H9 (cell line): Measurements from ENCODE around the gene NFKB2. TPM values are rescaled to one million over a fixed set of nuclear protein-coding genes. Genes with fewer than 3 reads are reported as not detected.

ENCODE experiments used
- DNase-seq: peaks from one replicate; pipeline ENCODE4 v3.0.0-alpha.2; 2017
- H2AFZ ChIP-seq: one replicate; pipeline ENCODE4 v1.6.1; 2013; ENCODE audit warnings: mild to moderate bottlenecking, low read length, control low read depth, moderate library complexity
- H2AK5ac ChIP-seq: 2 replicates; pipeline ENCODE4 v1.6.1; 2013; ENCODE audit warnings: low read length, control low read depth, mixed read lengths; ENCODE audit not compliant: insufficient read length
- H2BK120ac ChIP-seq: one replicate; pipeline ENCODE4 v1.6.1; 2013; ENCODE audit warnings: low read depth, mild to moderate bottlenecking, low read length, control low read depth, inconsistent platforms; ENCODE audit not compliant: poor library complexity, severe bottlenecking
- H2BK12ac ChIP-seq: 2 replicates; pipeline ENCODE4 v1.6.1; 2013; ENCODE audit warnings: low read length, control low read depth, mixed read lengths, low read depth; ENCODE audit not compliant: insufficient read length
- H2BK15ac ChIP-seq: 2 replicates; pipeline ENCODE4 v1.6.1; 2013; ENCODE audit warnings: low read depth, low read length, control low read depth
- H2BK20ac ChIP-seq: one replicate; pipeline ENCODE4 v1.6.1; 2013; ENCODE audit warnings: low read depth, mild to moderate bottlenecking, low read length, control low read depth, inconsistent platforms; ENCODE audit not compliant: poor library complexity, severe bottlenecking
- H2BK5ac ChIP-seq: 2 replicates; pipeline ENCODE4 v1.6.1; 2013; ENCODE audit warnings: low read length, control low read depth, mixed read lengths; ENCODE audit not compliant: insufficient read length
- H3K14ac ChIP-seq: 2 replicates; pipeline ENCODE4 v1.6.1; 2013; ENCODE audit warnings: low read length, control low read depth; ENCODE audit not compliant: insufficient read depth
- H3K18ac ChIP-seq: 2 replicates; pipeline ENCODE4 v1.6.1; 2013; ENCODE audit warnings: low read depth, mild to moderate bottlenecking, mixed read lengths, low read length, control low read depth; ENCODE audit not compliant: insufficient read length
- H3K23ac ChIP-seq: 2 replicates; pipeline ENCODE4 v1.6.1; 2013; ENCODE audit warnings: low read length, control low read depth, mixed read lengths, low read depth; ENCODE audit not compliant: insufficient read length
- H3K23me2 ChIP-seq: 2 replicates; pipeline ENCODE4 v1.6.1; 2013; ENCODE audit warnings: low read depth, mild to moderate bottlenecking, mixed read lengths, low read length, control low read depth; ENCODE audit not compliant: insufficient read length, poor library complexity, severe bottlenecking
- H3K27ac ChIP-seq: 2 replicates; pipeline ENCODE4 v1.5.1; 2013; ENCODE audit warnings: low read length, control low read depth, mixed read lengths, low read depth; ENCODE audit not compliant: insufficient read length
- H3K27me3 ChIP-seq: 2 replicates; pipeline ENCODE4 v1.6.1; 2013; ENCODE audit warnings: low read length, control low read depth, inconsistent platforms; ENCODE audit not compliant: insufficient read depth
- H3K4ac ChIP-seq: 2 replicates; pipeline ENCODE4 v1.6.1; 2013; ENCODE audit warnings: low read depth, mild to moderate bottlenecking, control low read depth, inconsistent platforms, low read length, moderate library complexity
- H3K4me1 ChIP-seq: 2 replicates; pipeline ENCODE4 v1.6.1; 2013; ENCODE audit warnings: low read length, control low read depth, inconsistent platforms; ENCODE audit not compliant: insufficient read depth
- H3K4me2 ChIP-seq: 2 replicates; pipeline ENCODE4 v1.6.1; 2013; ENCODE audit warnings: low read length, control low read depth, mixed read lengths; ENCODE audit not compliant: insufficient read length, insufficient read depth
- H3K56ac ChIP-seq: 2 replicates; pipeline ENCODE4 v1.6.1; 2013; ENCODE audit warnings: low read depth, mild to moderate bottlenecking, mixed read lengths, low read length, control low read depth; ENCODE audit not compliant: insufficient read length
- H3K79me1 ChIP-seq: 2 replicates; pipeline ENCODE4 v1.6.1; 2013; ENCODE audit warnings: low read depth, mild to moderate bottlenecking, moderate library complexity, low read length, control low read depth, inconsistent platforms; ENCODE audit not compliant: insufficient read depth, poor library complexity, severe bottlenecking
- H3K79me2 ChIP-seq: 2 replicates; pipeline ENCODE4 v1.6.1; 2013; ENCODE audit warnings: low read length, control low read depth, inconsistent platforms; ENCODE audit not compliant: insufficient read depth
- H3K9ac ChIP-seq: 2 replicates; pipeline ENCODE4 v1.6.1; 2013; ENCODE audit warnings: low read length, control low read depth, mixed read lengths; ENCODE audit not compliant: insufficient read length; ENCODE audit errors: extremely low read depth
- H3K9me3 ChIP-seq: one replicate; pipeline ENCODE4 v1.6.1; 2013; ENCODE audit warnings: low read depth, low read length, inconsistent platforms; ENCODE audit not compliant: control insufficient read depth
- H3T11ph ChIP-seq: one replicate; pipeline ENCODE4 v1.6.1; 2013; ENCODE audit warnings: mild to moderate bottlenecking, low read length, control low read depth, inconsistent platforms
- H4K20me1 ChIP-seq: one replicate; pipeline ENCODE4 v1.6.1; 2013; ENCODE audit not compliant: control insufficient read depth, insufficient read length, insufficient read depth
- H4K5ac ChIP-seq: 2 replicates; pipeline ENCODE4 v1.6.1; 2013; ENCODE audit warnings: low read depth, mild to moderate bottlenecking, mixed read lengths, low read length, control low read depth; ENCODE audit not compliant: insufficient read length
- H4K8ac ChIP-seq: replicated peaks from 2 replicates; pipeline ENCODE4 v1.6.1; 2013; ENCODE audit warnings: low read length, control low read depth, mixed read lengths, low read depth; ENCODE audit not compliant: insufficient read length
- H4K91ac ChIP-seq: 2 replicates; pipeline ENCODE4 v1.6.1; 2013; ENCODE audit warnings: low read depth, mild to moderate bottlenecking, moderate library complexity, mixed read lengths, low read length, control low read depth; ENCODE audit not compliant: insufficient read length
- H3K27ac Mint-ChIP-seq, 3 experiments: 2 replicates in 2 of 3; 3 replicates in 1 of 3; pipeline ENCODE4 v1.8.0; 2020 to 2021; ENCODE audit warnings: mixed read lengths in 3 of 3, mild to moderate bottlenecking in 1 of 3, moderate library complexity in 1 of 3
- H3K27me3 Mint-ChIP-seq: 2 replicates; pipeline ENCODE4 v1.8.0; 2021; ENCODE audit warnings: low read depth, mild to moderate bottlenecking, moderate library complexity, mixed read lengths
- H3K36me3 Mint-ChIP-seq, 3 experiments: 2 replicates in 2 of 3; 3 replicates in 1 of 3; pipeline ENCODE4 v1.8.0; 2020 to 2021; ENCODE audit warnings: low read depth in 3 of 3, mixed read lengths in 3 of 3; ENCODE audit not compliant: insufficient read depth in 1 of 3
- H3K4me1 Mint-ChIP-seq, 2 experiments: 2 replicates each; pipeline ENCODE4 v1.8.0; 2020; ENCODE audit warnings: mixed read lengths in 2 of 2
- H3K4me3 Mint-ChIP-seq, 2 experiments: 2 replicates in 1 of 2; 3 replicates in 1 of 2; pipeline ENCODE4 v1.8.0; 2020 to 2021; ENCODE audit warnings: mild to moderate bottlenecking in 2 of 2, mixed read lengths in 2 of 2, moderate library complexity in 1 of 2
- H3K9me3 Mint-ChIP-seq, 2 experiments: 2 replicates in 1 of 2; 3 replicates in 1 of 2; pipeline ENCODE4 v1.8.0; 2020; ENCODE audit warnings: mild to moderate bottlenecking in 2 of 2, mixed read lengths in 2 of 2, moderate library complexity in 1 of 2
- WGBS: extraction: QIAGEN DNeasy Blood & Tissue Kit; methylation state at CpG from one replicate; pipeline ENCODE4 v1.1.7; 2013; ENCODE audit warnings: missing lambda C conversion rate, low lambda C conversion rate, mixed read lengths; ENCODE audit not compliant: insufficient read length; ENCODE audit errors: extremely low coverage; 5-methylcytosine and 5-hydroxymethylcytosine counted together
- total RNA-seq: library from RNA; stranded (reverse); gene quantifications from 2 replicates; pipeline ENCODE4 v1.2.1, GENCODE V29; 2021
- TF ChIP-seq, protein P1 (sequence below): fragments of 200-600 bp; sonication (generic); conservative IDR thresholded peaks from 3 replicates; pipeline ENCODE4 v1.8.0; 2021; ENCODE audit warnings: antibody characterized with exemption, mild to moderate bottlenecking

NFKB2 gene
- total RNA-seq, 1 experiment from 2014 or later: 23.7 TPM

DNA sequence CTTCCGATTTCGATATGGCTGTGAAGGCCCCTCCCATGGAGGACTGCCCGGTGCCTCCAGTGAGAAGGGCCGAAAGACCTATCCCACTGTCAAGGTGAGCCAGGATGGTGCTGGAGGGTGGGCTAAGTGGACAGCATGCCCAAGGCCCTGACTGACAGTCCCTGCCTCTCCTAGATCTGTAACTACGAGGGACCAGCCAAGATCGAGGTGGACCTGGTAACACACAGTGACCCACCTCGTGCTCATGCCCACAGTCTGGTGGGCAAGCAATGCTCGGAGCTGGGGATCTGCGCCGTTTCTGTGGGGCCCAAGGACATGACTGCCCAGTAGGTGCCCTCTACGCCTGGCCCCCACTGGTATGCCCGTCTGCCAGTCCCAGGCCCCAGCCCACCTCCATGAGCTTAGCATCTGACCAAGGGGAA, 1.2 kb downstream of the NFKB2 start:
- no peak overlapping the region for H3K9ac ChIP-seq

More for the DNA sequence above, 1.2 kb downstream of the NFKB2 start:
- H2AFZ ChIP-seq: no peak overlapping the region
- no peak overlapping the region for H2AK5ac ChIP-seq
- TF ChIP-seq, protein P1, sequence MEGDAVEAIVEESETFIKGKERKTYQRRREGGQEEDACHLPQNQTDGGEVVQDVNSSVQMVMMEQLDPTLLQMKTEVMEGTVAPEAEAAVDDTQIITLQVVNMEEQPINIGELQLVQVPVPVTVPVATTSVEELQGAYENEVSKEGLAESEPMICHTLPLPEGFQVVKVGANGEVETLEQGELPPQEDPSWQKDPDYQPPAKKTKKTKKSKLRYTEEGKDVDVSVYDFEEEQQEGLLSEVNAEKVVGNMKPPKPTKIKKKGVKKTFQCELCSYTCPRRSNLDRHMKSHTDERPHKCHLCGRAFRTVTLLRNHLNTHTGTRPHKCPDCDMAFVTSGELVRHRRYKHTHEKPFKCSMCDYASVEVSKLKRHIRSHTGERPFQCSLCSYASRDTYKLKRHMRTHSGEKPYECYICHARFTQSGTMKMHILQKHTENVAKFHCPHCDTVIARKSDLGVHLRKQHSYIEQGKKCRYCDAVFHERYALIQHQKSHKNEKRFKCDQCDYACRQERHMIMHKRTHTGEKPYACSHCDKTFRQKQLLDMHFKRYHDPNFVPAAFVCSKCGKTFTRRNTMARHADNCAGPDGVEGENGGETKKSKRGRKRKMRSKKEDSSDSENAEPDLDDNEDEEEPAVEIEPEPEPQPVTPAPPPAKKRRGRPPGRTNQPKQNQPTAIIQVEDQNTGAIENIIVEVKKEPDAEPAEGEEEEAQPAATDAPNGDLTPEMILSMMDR: no peak
- no peaks in the 10 kb centered on the region for H3K9me3 ChIP-seq
- no peak for DNase-seq
- peaks cover 17% of the 10 kb centered on the region for H3K23me2 ChIP-seq
- H3K23ac ChIP-seq: no peak overlapping the region
- no peak overlapping the region for H3K14ac ChIP-seq
- Mint-ChIP-seq H3K36me3 (peaks cover 0 to 26% (median 21%) of the 10 kb centered on the region in 3 experiments; a peak in 6 of 7 replicates), H3K4me3 (peak overlapping the region; percentile 73 to 79), H3K4me1 (peaks cover 30 to 45% of the 10 kb centered on the region in 2 experiments), H3K27me3 (peaks cover 62% of the 10 kb centered on the region), H3K27ac (no peak overlapping the region; a peak in 1 of 7 replicates), H3K9me3 (no peaks in the 10 kb centered on the region)
- WGBS: no CpG with 5 or more reads among the region's 12 CpGs
- H2BK5ac ChIP-seq: no peak overlapping the region
- no peaks in the 10 kb centered on the region for H3K79me1 ChIP-seq
- peaks cover 4% of the 10 kb centered on the region for H4K20me1 ChIP-seq
- H2BK15ac ChIP-seq: no peak overlapping the region
- H3K4me2 ChIP-seq: no peak overlapping the region
- H4K8ac ChIP-seq: no peak overlapping the region
- H3K4ac ChIP-seq: no peak overlapping the region
- no peak overlapping the region for H3K56ac ChIP-seq
- no peak overlapping the region for H3K18ac ChIP-seq
- H3K4me1 ChIP-seq: no peaks in the 10 kb centered on the region
- no peaks in the 10 kb centered on the region for H3K79me2 ChIP-seq
- peaks cover 11% of the 10 kb centered on the region; the same call in 1 of the 2 replicates for H3K27me3 ChIP-seq
- no peak overlapping the region for H2BK120ac ChIP-seq
- H3T11ph ChIP-seq: no peak overlapping the region
- no peak overlapping the region for H4K5ac ChIP-seq
- no peak overlapping the region for H3K27ac ChIP-seq
- no peak overlapping the region for H2BK12ac ChIP-seq
- no peak overlapping the region for H2BK20ac ChIP-seq
- H4K91ac ChIP-seq: no peak overlapping the region
